ENCODE measurements around the gene MEGF8.

The MEGF8 gene

DNA sequence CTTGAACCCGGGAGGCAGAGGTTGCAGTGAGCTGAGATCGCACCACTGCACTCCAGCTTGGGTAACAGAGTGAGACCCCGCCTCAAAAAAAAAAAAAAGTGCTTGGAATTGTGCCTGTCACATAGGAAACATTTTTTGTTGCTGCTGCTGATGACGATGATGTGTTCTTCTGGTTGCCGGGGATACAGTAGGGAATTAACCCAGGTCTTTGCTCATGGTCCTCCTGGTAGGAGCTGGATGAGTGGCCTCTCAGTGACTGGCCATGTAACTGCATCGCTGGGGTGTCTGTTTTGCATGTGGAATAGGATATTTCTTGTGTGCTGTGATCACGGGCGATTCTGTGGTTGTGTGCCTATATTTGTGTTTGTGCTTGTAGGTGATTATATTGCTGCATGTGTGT, 69.3 kb downstream of the MEGF8 start:
- intact Hi-C loops (cut with DNase I): no loop called here
- no peak for DNase-seq

- DNase-seq: peak; percentile 96 to 99 (median 98)
- intact Hi-C loops (cut with DNase I): no loop called here
Observed at GRCh38 chr19:42396381-42397262, 71.2 kb downstream of the MEGF8 start.

DNA sequence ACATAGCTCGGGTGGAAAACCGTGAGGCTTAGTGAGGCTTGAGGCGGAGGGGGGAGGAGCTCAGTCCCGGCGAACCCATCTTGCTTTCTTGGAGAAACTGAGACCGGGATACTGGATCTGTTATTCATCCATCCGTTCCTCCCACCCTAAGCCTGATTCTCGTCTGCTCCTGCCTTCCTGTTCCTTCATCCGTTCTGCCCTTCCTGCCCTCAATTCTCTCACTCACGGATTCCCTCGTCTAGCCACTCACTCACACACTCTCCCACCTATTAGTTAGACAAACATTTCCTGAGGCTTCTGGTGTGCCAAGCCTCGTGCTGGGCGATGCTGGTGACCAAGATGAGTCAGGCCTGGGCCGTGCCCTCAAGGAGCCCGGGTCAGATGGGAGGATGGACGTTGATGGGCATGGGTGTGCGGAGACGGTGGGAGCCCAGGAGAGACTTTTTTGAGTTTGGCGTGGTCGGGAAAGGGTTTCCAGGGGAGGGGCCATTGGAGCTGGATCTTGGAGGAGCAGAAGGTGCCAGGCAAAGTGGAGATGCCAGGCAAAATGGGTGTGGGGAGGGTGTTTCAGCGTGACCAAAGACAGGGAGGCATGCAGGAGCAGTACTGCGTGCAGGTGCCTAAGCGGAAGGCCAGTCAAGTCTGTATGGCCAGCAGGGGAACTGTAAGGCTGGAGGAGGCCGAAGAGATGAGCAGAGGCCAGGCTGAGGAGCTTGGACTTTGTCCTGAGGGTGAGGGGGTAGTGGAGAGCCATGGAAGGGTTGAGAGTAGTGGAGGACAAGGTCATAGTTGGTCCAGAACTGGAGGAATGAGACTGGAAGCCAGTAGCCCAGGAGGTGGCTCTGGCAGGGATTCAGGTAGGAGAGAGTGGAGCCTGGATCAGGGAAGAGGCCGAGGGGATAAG, 72.1 kb downstream of the MEGF8 start:
- intact Hi-C loops (cut with DNase I): no loop called here
- DNase-seq: peak in 3 of 42 donors; percentile 15 to 50 (median 40)

- DNase-seq: no peak
- intact Hi-C loops (cut with DNase I): no loop called here
Observed at GRCh38 chr19:42400404-42400803, 75.0 kb downstream of the MEGF8 start.

DNA sequence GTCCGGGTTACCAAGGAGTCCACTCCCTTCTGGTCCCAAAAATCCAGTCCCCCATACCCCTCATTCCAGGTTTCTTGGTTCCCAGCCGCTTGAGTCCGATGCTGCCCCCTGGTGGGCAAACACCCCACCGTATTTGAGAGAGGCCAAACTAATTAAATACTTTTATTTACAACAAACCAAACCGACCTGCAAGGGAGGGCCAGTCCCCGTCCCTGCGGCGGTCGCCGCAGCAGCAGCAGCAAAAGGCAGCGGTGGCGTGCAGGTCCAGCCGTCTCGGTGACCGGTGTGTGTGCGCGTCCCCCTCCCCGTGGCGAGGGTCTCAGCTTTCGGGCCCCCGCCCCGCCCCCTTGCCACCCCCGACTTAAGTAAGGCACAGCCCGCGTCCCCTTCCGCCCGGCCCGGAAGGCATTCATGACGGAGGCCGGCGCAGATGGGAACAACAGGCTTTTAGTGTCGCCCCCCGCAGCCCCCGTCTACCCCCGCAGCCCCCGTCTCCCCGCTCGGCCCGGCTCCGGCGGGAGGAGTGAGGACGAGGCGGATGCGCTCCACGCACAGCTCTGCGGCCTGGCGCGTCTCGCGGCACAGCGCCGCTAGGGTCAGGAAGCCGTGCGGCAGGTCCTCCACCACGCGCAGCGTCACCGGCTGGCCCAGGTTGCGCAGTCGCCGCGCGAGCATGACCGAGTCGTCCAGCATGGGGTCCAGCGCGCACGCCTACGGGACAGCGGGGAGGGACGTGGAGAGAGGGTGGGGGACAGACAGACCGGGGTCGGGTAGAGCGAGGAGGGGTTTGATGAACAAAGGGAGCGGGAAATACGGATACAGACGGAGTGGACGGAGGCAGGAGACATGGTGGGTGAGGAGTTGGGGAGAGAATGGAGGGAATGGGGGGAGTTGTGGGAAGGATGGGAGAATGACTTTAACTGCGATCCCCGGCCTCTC, 76.2 kb downstream of the MEGF8 start:
- intact Hi-C loops (cut with DNase I): no loop called here
- DNase-seq: peak; percentile 64 to 93 (median 84)

DNA sequence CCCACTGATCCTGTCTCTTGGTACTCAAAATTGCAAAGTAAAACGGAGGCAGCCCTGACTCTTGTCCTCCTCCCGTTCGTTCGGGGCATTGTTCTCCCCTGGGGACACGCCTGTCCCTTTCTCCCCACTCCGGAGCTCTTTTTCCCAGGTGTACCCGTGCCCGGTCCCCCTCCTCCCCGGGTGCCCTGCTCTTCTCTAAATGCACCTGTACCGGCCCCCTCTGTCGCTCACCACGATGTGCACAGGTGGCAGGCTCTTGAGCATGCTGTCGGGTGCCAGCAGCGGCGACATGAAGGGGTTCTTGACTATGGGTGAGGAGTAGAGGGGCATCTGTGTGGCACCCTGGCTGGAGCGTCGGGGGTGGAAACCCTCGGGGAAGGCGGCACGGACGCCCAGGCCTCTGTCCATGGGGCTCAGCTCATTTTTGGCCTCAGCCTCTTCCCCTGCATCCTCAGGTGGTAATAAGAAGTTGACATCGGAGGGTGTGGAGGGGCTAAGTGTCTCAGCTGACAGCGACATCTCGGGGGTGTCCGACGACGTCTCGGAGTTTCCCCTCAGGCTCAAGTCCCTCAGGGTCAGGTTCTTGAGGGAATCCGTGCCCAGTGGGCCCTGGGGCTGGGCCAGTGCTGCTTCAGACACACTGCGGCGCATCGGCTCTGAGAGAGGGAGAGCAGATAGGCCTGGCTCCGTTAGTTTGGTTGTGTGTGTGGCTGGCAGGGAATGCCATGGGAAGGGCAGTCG, 77.1 kb downstream of the MEGF8 start:
- intact Hi-C loops (cut with DNase I): no loop called here
- DNase-seq: peak in 3 of 42 donors; percentile 32 to 37 (median 32)

DNA sequence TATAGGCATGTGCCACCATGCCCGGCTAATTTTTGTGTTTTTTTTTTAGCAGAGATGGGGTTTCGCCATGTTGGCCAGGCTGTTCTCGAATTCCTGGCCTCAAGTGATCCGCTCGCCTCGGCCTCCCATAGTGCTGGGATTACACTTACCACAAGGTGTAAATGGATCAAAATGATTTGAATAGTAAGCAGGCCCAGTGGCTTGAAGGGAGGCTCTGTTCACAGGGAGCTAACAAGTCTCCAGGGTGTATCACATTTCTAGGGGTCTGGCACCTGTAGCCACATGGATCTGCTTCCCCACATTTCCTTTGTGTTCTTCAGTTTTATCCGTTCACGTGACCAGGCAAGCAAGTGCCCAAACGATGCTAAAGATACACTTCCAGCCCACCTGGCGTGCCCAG, 78.2 kb downstream of the MEGF8 start:
- no peak for DNase-seq
- intact Hi-C loops (cut with DNase I): no loop called here

- intact Hi-C loops (cut with DNase I): no loop called here
Observed at GRCh38 chr19:42406111-42406510, 80.7 kb downstream of the MEGF8 start.

GRCh38 chr19:42407085-42407815, 81.8 kb downstream of the MEGF8 start:
- intact Hi-C loops (cut with DNase I): no loop called here
- DNase-seq: no peak

More at GRCh38 chr19:42406111-42406510, 80.7 kb downstream of the MEGF8 start:
- no peak for DNase-seq

DNA sequence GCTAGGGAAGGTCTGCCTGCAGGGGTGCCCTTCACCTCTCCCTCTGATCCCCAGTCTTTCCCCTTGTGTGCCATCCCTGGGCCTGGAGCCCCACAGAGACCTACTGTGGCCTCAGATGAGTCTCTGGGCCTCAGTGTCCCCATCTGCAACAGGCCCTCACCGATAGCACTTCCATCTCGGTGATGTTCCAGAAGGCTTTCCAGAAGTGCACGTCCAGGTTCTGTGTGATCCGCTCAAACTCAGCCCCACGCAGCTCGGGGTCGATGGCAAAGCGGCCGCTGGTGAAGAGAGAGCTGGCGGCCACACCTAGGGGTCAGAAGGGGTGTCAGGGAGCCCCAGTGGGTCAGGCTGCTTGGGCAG, 82.4 kb downstream of the MEGF8 start:
- intact Hi-C loops (cut with DNase I): no loop called here
- DNase-seq: no peak

- intact Hi-C loops (cut with DNase I): no loop called here
- peak in 6 of 42 donors; percentile 28 to 68 (median 43) for DNase-seq
Observed at GRCh38 chr19:42409477-42409876, 84.0 kb downstream of the MEGF8 start.

DNA sequence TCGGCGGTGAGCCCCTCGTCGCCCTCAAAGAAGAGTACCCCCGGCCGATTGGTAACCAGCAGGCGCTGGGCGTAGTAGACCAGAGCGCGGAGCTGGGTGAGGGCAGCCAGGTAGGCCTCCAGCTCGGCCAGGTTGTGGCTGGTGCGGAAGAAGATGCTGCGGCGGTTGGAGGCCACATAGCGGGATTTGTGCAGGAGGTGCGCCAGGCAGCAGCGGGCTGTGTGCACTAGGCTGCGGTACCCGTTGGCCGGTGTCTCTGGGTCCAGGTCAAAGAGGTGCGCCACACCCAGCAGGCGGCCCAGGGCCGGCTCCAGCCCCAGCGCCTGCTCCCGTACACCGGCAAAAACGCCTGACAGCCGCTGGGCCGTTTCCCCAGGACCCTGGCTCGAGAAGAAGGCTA, 84.9 kb downstream of the MEGF8 start:
- intact Hi-C loops (cut with DNase I): no loop called here
- no peak for DNase-seq

DNA sequence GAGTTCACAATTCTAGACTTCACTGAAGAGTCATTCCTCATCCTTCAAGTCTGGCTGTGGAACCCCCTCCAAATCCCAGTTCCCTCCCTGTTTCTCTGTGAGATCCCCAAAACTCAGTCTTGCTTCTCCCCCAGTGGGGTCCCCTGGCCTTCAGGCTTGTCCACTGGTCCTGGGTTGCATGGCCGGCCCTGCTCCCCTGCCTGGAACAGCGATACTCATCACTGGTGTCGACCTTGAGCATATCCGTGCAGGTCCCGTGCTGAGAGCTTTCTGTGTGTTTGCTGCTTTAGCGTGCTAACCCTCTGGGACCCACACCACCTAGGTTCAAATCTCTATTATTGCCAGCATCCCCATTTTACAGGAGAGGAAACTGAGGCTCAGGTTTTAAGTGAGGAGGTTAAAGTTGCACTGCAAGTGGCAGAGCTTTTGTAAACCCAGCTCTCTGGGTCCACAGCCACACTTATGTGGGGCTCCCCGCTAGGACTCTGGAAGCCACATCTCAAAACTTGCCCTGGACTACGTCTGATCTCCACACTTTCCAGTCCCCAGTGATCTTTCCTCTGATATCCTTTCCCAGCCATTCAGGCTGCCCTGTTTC, 86.2 kb downstream of the MEGF8 start:
- no peak for DNase-seq
- intact Hi-C loops (cut with DNase I): no loop called here

DNA sequence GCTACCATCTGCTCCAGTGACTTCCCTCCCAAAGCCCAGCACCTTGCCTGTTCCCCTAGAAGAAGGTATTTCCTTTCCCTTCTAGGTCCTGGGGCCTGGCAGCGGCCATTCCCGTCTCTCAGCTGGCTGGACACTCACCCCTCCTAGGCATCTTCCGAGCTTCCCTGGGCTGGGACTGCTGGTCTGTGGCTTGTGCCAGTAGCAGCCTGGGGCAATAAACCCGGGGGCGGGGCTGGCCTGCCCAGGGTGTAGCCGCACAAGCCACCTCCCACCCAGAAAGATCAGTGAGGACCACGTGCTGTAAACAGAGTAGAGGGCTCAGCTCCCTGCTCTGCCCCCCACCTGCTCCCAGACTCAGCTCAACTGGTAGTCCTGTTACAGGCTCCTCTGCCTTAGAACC, 86.8 kb downstream of the MEGF8 start:
- DNase-seq: peak; percentile 58 to 94 (median 86)
- intact Hi-C loops (cut with DNase I): no loop called here

DNA sequence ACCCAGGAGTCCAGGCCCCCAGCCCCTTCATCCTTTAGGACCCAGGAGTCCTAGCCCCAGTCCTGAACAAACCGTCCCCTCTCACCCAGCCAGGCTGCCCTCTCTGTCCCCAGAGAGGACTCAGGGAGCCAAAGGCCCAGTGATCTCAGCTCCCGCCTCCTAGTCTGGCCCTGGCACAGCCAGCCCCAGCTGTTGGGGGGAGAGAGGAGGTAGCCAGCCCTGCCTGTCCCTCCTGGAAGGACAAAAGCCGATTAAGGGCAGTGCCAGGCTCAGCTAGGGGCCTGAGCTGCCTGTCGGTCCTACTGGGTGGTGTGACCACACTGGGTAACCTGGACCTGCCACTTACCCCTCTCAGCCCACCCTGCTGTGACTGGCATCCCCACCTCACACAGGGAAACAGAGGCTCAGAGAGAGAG, 87.2 kb downstream of the MEGF8 start:
- intact Hi-C loops (cut with DNase I): no loop called here
- DNase-seq: peak; percentile 63 to 92 (median 83)

DNA sequence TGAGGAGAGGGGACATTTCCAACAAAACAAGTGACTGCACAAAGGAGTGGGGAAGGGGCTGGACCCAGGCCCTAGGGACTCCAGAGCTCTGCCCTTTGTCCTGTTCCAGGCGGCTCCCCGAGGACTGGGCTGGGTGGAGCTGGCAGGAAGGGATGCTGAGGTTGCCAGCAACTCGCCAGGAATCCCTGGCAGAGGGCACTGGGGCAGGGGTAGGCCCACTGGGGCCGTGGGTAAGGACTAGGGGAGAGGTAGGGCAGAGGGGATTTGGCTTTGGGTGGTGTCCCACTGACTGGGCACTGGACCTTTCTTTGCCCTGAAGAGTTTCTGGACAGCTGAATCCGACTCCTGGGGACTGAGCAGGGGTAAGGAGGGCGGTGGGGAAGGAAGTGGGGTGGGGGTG, 93.9 kb downstream of the MEGF8 start:
- no peak for DNase-seq
- intact Hi-C loops (cut with DNase I): no loop called here

- DNase-seq: peak in 31 of 42 donors; percentile 32 to 86 (median 61)
- intact Hi-C loops (cut with DNase I): no loop called here
Observed at GRCh38 chr19:42420055-42420544, 94.7 kb downstream of the MEGF8 start.

All from head of caudate nucleus (tissue), 42 donors.